DND-41 (cell line): ENCODE data around the gene CDH23.

Experiments
- EZH2 ChIP-seq: IDR thresholded peaks from 3 replicates; pipeline ENCODE4 v1.6.1; 2012; ENCODE audit warnings: borderline replicate concordance, low read depth, mild to moderate bottlenecking, moderate library complexity, low read length, inconsistent platforms; ENCODE audit not compliant: severe bottlenecking
- TF ChIP-seq, protein P1 (sequence below): IDR thresholded peaks from 2 replicates; pipeline ENCODE4 v1.5.1; 2012; ENCODE audit warnings: borderline replicate concordance, low read length, moderate library complexity, mild to moderate bottlenecking; ENCODE audit not compliant: poor library complexity, severe bottlenecking; ENCODE audit errors: extremely low read depth

DNA sequence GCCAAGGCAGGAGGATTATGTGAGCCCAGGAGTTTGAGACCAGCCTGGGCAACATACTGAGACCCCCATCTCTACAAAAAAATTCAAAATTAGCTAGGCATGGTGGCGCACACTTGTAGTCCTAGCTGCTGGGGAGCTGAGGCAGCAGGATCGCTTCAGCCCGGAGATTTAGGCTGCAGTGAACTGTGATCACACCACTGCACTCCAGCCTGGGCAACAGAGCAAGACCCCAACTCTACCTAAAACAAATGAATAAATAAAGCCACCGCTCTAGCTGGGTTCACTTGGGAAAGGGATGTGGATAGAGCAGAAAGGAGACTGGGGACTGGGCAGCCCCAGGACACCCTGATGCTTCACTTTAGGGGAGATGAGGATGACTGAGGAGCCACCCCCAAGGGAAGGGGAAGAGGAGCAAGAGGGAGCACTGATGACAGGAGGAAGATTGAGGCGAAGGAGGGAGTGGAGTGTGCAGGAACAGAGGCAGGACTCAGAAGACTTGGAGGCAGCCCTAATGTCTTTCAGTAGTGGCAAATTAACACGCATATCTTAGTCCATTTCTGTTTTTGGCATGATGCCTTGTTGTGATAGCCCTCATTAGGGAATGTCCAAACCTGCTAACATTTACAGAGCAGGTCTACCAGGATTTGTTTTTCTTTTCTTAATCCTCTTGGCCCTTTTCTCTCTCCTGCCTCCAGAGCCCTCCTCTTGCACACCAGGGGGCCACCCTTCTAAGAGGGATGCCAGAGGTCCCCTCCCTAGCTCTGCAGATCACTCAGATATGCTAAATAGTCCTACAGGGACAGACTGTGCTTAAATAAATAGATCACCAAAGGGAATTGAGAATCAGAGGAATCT lies 234.5 kb downstream of the CDH23 start:
- TF ChIP-seq, protein P1, sequence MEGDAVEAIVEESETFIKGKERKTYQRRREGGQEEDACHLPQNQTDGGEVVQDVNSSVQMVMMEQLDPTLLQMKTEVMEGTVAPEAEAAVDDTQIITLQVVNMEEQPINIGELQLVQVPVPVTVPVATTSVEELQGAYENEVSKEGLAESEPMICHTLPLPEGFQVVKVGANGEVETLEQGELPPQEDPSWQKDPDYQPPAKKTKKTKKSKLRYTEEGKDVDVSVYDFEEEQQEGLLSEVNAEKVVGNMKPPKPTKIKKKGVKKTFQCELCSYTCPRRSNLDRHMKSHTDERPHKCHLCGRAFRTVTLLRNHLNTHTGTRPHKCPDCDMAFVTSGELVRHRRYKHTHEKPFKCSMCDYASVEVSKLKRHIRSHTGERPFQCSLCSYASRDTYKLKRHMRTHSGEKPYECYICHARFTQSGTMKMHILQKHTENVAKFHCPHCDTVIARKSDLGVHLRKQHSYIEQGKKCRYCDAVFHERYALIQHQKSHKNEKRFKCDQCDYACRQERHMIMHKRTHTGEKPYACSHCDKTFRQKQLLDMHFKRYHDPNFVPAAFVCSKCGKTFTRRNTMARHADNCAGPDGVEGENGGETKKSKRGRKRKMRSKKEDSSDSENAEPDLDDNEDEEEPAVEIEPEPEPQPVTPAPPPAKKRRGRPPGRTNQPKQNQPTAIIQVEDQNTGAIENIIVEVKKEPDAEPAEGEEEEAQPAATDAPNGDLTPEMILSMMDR, result no peak
- TF ChIP-seq EZH2, result no peak
